Stimulated activated CD4-positive, alpha-beta T cell treated with anti-CD3 and anti-CD28 coated beads, Interleukin-2, amount 100 ng/mL, for 24 hours (primary cell): ENCODE data around the gene WWOX.

Experiments used
- DNase-seq, 2 donors: peaks; one replicate each; pipeline ENCODE4 v3.0.0-alpha.2; 2020

The WWOX gene

DNA sequence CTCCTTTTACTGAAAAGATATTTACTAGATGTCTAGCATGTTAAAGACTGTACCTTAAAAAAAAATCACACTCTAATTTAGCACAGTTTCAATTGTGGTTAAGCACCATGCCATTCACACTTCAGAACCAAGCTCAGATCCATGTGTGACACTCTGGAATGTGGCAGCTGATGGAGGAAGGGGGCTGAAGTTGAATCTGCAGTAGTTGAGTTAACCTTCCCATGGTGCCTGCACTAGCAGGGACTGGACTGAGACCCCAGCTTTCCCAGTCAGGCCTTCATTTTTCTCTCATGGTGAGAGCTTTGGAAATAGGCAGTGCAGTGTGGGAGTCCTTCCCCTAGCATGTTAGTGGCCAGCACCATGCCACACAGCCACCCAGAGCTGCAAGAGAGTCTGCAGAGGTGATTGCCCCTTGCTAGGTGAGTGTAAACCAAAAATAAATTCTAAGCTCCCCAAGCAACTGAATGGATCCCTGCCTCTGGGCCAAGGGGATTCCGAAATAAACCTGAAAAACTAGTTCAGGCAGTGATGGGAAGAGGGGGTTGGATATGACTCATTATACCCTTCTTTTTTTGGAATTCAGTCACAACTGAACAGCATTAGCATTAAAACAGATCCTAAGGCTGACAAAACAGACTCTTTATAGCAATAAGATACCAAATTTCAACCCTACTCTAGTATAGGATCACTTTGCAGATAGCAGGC lies 208.5 kb downstream of the WWOX start:
- no peak for DNase-seq

DNA sequence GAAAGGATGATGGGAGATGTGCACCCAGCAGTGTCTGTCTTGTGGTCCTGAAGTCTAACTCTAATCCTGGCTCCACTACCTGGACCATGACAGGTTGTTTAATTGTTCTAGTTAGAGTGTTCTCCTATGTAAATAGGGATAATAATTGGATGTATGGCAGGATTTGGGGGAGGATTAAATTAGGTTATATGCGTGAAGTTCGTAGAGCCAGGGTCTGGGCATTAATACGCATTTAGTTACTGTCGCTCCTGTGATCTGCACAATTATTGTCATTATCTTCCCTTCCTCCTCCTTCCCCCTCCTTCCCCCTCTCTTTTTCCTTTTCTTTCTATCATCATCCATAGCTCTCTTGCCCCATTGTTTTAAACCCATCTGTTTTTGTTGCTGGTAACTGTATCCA lies 210.3 kb downstream of the WWOX start:
- no peak for DNase-seq

DNA sequence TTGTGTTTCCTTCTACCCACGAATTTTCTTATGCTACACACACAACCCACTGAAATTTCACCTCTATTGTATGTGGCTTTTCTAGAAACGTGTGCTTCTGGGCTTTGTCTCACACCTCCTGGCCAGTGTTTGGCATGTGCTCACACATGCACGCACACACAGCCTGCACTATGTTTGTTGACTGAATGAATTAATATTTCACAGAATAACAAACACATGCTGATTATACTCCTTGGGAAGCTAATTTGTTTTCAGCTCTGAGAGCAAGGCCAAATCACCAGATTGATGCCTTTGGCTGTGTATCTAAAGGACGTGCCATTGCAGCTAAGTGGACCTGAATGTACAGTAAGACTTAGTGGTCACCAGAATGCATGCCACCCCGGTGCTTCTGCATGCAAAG lies 210.7 kb downstream of the WWOX start:
- no peak for DNase-seq

DNA sequence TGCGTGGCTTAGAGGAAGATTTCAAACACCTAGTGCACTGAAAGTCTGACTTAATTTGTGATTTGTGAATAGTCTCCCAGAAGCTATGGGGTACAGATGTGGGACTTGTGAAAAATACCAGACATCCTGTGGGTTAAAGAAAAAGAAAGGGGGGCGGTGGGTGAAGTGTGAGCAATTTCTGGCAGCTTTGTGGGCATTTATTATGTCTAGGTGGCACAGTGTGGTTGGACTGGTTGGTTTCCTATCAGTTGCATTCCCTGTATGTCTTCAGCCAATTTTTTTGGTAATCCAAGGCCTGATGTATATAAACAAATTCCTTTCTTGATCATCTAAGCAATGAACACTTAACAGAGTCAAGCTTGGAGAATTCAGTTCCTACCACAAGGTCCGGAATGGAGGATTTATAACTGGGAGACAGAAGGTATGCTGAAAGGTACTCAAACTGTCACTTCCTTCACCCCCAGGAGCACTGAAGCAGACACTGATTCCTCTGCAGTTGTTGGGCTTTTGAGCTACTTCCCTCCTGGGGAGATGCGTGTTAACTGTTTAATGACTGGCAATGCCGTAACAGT lies 211.6 kb downstream of the WWOX start:
- DNase-seq, result no peak

DNA sequence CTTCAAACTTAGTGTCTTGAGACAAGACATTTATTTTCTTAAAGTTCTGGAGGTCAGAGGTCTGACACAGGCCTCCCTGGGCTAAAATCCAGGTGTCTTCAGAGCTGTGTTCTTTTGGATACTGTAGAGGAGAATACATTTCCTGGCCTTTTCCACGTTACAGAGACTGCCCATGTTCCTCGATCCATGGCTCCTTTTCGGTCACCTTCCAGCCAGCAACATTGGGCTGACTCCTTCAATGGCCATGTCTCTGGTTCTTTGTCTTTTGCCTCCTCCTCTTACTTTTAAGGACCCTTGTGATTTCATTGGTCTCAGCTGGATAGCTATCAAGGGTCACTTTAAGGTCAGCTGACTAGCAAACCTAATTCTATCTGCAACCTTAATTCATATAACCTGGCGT lies 212.4 kb downstream of the WWOX start:
- DNase-seq, result no peak

DNA sequence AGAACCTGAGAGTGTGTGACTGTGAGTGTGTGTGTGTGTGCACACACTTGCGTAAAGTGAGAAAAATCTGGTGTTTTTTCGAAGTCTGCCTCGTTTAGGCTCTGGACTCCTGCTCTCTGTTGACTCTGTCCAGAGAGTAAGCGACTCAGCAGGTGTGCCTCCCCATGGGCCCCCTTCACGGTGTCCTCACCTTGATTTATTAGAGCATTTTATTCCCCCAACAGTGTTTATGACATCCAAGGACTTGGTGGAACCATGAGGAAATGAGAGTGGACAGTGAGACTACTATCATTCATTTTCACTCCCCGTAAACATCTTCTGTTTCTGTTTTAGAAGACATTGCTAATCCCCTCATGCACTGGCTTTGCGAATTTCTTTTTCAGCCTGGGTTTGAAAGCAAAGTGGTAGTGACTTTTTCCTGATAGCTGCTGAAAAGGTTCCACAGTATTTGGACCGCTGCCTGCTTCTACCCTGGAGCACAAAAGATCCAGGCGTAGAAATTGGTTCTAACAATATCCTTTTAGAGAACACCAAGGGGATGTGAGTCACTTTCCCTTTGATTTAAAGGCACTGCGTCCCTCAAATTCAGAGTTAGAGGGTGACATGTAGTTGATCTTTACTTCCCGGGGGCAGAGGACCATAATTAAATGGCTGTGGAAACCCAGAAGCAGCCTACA lies 218.2 kb downstream of the WWOX start:
- DNase-seq, result no peak

DNA sequence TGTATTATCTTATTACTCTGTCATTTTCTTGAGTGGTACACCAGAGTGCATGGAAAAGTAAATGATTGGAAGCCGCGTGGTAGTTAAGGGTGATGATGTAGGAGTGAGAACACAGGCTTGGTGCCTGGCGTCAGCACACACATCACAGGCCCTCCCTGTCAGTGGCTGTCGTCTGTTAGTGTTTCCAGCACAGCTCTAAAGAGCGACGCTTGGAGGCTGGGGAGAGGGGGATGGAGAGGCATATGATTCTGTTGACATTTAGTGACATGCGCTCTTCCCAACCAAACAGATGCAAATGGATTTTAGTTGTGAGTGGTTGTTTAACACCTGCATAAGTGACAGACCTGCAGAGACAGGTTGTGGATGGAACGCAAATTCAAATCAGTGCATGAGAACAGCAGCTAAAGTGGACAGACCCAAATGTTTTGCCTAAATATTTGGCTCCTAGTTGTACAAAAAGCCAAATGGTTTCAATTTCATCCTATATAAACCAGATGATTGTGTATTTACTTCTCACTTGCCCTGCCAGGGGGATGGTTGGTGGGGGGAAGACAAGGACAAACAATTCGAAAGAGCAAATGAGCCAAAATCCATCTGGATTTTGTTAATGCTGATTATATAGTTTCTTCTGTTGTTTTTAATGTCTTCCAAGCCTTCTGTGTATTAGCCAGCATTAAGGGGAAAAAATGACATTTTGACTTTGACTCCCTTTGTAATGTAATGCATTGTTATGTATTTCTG lies 222.3 kb downstream of the WWOX start:
- DNase-seq, result no peak

DNA sequence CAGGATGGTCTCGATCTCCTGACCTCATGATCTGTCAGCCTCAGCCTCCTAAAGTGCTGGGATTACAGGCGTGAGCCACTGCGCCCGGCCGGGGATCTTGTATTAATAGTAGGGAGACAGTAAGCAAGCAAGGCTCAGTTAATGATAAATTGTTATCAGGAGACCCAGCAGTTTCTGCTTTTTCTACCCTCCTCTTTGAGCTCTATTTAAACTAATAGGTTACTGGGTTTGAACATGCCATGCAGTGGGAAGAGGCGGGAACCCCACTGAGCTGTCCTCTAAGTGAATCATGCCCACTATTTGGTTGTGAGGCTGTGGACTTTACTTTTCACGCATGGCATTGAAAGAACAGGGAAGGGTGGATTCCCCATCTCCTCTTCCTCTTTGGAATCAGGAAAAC lies 223.9 kb downstream of the WWOX start:
- no peak for DNase-seq

DNA sequence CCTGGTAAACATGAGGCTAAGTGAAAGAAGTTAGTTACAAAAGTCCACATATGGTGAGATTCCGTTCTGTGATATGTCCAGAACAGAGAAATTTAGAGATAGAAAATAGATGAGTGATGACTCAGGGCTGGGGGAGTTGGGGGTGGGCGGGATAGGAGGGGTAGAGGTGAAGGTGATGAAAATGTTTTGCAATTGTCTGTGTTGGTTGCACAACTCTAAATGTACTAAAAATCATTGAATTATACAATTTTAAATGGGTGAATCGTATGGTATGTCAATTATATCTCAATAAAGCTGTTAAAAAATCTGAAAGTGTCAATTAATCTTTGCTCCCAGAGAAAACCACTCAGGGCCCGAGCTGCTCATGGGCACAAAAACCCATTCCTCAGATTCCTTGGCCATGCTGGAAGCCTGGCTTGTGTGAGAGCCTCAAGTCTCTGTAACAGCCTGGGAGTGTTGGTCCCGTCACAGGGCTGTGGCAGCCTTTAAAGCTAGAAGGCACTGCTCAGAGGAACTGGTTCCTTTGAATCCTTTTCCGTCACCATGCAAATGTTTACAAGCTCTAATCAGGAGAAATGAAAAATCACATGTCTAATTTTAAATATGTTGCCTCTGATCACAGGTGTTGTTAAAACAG lies 225.3 kb downstream of the WWOX start:
- no peak for DNase-seq

DNA sequence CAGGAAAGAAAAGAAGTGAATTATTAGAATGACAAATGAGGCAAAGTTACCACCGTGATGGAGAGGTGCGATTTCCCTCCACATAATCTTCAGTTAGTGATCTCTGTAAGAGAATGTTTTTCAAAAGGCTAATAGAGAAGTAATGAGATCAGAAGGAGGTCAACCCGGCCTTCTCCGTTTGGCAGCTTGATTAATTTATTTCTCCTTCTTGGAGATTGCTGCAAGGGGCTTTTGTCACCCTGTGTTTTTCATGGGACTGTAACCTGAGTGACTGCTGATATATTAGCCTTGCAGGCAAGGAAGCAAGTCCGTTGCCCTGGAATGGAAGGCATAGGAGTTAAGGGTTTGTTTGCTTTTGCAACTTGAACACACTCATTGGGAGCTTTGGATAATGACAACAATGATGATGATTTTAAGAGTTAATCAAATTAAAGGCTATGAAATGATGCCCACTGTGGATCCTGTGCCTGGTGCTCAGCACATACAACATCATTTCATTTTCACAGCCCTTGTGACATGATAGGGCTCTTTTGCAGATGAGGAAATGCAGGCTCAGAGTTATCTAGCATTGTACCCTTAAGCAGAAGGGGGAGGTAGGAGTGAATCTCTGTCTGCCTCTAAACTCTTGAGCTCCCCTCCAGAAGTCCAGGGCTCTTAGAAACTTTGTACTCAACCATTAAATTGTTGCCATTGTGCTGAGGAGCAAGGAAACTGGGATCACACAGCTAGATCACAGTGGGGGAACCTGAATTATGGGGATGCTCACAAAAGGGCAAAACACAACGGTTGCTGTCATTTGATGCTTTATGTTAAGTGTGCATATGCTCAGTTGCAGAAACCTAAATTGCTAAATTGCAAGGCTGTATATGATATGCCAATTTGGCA lies 226.3 kb downstream of the WWOX start:
- no peak for DNase-seq

DNA sequence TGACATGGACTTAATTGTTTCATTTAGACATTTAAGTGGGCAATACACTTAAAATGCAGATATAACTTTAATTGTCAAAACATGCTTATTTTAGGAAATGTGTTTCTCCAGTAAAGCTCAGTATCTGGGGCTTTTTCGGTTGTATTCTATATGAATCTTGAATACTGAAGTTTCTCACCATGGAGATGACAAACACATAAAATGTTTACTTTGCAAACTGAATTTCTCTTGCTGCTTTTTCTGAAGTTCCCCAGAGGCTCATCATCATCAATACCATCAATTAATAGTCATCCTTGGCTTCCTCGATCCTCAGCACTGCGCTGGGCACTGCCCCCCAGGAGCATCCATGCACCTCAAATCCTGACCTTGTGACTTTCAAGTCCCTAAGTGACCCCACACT lies 227.3 kb downstream of the WWOX start:
- DNase-seq, result no peak

DNA sequence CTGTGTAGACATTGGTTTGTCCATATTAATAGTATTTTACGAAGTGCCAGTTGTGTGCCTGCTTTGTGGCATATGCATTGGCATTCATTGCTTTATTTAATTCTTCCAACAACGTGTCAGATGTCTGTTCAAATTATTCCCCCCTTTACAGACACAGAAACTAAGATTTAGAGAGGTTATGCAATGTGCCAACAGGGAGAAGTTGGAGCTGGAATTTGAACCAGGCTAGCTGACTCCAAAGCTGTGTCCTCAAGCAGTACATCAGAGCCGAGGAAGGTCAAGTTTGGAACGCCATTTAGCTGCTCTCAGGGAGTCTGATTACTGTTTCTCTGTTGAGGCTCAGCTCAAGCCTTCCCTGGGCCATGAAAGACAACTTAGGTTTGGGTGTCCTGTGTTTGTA lies 232.3 kb downstream of the WWOX start:
- no peak for DNase-seq

DNA sequence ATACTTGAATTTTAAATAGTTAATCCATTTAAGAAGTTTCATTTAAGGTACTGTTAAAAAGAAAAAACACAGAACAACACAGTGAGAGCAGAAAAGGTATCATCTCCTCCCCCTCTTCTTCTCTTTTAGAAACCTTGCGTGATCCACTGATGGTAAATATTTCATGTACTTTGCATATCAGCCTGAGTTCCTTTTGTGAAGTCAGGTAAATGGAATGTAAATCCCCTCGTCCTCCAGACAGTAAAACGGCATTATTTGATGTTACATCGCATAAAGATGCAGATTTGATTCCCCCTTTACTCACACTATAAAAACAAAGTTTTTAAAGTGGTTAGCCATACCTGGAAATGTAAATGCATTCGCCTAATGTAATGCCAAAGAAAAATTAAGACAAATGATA lies 234.4 kb downstream of the WWOX start:
- no peak for DNase-seq

DNA sequence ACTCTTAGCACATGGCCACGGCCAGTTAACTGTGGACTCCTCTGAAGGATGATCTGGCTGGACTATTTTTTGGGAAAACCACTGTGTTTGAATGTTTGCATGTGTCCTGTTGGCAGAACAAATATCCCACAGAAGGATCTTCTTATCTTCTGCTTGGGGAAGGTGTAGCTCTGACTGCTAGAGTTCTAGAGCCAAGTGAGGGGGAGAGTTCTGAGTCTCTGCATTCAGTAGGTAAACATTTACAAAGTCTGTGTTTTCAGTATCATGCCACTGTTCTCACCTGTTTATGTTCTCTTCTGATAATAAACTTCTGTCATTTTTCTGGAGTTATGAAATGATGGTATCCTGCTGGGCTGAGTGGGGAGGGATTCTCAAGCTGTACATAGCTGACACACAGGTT lies 241.1 kb downstream of the WWOX start:
- DNase-seq, result no peak

DNA sequence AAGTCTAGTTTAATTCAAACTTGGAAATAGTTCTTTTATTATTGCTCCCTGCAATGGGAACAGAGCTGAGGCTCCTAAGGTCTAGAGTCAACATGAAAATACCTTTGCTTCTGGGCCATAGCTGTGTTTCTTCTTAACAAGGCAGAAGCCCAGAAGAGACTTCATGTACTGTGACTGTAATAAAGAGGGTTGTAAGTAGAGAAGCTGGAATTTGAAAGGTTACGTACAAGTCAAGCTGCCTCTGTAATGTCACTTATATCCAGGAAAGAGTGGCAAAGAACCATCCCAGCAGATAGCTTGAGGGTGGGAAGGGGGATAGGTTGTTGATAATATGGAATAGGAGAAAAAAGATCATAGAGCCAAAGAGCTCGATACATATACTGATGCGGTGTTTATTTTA lies 248.6 kb downstream of the WWOX start:
- DNase-seq, result no peak

DNA sequence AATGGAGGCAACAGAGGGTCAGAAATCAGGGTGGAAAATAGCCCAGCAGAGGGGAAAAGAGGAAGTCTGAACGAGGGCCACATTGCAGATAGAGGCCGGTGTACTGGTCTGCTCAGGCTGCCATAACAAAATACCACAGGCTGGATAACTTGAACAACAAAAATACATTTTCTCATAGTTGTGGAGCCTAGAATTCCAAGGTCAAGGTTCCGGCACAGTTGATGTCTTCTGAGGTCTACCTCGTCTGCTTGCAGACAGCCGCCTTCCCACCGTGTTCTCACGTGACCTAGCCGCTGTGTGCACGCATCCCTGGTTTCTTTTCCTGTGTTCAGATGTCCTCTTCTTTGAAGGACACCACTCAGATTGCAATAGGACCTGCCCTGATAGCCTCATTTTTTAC lies 249.4 kb downstream of the WWOX start:
- DNase-seq, result no peak

DNA sequence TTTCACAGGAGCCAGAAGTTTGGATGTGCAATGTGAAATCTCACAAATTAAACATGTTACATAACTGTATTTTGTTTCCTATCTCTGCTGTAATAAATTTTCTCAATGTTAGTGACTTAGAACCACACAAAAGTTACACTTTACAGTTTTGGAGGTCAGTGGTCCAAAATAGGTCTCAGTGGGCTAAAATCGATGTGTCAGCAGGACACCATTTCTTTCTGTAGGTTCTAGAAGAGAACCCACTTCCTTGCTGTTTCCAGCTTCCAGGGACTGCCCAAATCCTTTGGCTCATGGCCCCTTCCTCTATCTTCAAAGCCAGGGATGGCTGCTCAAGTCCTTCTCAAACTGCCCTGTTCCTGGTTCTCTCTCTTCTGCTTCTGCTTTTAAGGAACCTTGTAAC lies 252.7 kb downstream of the WWOX start:
- no peak for DNase-seq

DNA sequence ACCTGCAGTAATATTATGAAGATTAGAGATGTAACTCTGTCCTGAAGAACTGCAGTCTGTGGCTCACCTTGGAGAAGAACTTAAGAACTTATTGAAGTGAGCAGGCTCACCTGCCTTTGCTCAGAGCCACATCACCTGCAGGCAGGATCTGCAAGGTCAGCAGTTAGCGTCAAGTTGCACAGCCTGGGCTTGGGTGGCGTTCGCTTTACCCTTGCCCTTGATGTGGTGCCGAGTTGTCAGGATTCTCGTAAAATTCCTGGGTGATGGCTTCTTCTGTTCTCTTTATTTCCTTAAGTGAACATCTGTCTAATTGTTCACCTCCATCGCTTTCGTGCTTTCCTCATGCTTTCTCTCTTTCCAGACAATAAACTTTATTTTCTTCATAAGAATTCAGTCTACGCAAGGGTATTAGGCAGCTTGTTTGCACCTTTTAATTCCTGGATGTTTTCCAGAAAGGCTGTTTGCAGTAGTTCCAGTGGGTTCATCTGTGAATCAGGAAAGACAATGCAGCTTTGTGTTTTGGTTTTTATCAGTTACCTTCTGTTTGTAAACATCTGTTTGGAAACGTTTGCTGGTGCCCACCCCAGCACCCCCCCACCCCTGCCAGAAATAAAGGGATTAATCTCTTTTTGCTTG lies 254.3 kb downstream of the WWOX start:
- DNase-seq, result no peak

DNA sequence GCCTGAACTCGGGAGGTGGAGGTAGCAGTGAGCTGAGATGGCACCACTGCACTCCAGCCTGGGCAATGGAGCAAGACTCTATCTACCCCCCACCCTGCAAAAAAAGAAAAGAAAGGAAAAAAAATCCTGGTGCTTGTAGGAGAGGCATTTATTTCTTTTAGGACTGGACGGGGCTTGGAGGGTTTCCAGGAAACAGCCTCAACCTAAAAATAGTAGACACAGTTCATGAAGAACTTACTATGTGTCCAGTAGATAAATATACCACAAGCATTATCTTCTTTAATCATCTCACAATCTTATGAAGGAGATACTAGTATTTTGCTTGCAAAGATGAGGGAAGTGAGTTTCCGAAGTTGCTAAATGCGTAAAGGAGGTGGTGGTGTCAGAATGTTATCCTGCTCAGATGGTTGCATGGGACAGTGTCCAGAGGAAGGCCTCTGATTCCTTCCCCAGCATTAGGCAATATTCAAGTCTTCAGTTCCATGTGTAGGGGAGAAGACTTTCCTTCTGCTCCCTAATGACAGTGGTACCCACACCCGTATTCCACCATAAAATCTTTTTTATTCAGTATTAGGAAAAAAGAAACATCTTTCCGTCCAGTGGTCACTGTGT lies 263.2 kb downstream of the WWOX start:
- DNase-seq, result no peak

DNA sequence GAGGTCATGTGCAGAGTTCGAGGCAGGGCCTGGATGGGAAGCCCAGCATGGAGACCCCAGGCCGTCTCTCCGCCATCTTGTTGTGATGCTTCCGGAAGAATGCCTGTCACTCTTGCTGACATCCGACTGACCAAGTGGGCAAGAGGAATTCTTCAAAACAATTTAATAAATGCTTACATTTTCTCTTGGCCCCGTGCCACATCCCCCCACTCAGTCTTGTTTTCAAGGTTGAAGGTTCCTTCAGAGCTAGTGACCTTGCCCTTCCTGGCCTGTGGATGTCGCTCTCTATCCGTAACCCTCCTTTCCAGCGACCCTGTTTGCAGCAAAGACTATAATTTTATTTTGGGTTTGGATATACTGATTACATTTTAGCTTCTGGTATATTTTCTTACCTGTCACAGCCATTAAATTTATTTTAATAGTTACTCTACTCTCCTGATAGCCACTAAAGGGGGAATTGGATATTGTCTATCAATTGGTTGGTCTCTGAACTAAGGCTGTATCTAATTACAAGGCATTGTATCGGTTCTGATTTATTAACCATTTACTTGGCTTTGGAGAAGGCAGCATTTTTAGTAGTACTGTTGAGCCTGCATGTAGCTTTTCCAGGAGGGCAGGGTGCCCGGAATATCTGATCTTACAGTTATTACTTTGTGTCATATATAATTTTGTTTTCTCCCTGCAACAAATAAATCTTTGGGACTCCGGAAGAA lies 264.5 kb downstream of the WWOX start:
- DNase-seq, result no peak

DNA sequence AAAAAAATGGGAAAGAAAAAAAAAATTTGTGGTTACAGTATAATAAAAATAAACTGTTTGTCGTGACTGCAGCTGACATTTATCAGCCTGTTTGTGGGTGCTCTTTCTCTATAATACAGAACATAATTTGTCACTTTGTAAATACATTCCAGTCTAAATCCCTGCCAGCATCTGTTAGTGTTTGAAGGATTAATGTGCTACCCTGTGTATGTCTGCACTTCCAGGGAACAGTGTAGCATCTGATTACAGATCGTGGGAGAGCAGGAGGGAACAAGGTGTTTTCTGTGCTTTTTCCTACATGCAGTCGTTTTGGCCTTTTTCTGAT lies 265.1 kb downstream of the WWOX start:
- DNase-seq, result no peak
